OCI-LY3 (cell line): ENCODE results near the gene CNPY1.

Experiments used
- EZH2phosphoT487 ChIP-seq: fragments of 200-600 bp; shearing (Covaris generic); IDR thresholded peaks from 2 replicates; pipeline ENCODE4 v1.6.1; 2018; ENCODE audit warnings: antibody characterized with exemption, mixed run types, low read depth
- TF ChIP-seq, protein P1 (sequence below): fragments of 200-600, 300-600 bp; sonication (generic); IDR thresholded peaks from 2 replicates; pipeline ENCODE4 v1.5.1; 2014; ENCODE audit warnings: antibody characterized with exemption, low read length, low read depth

DNA sequence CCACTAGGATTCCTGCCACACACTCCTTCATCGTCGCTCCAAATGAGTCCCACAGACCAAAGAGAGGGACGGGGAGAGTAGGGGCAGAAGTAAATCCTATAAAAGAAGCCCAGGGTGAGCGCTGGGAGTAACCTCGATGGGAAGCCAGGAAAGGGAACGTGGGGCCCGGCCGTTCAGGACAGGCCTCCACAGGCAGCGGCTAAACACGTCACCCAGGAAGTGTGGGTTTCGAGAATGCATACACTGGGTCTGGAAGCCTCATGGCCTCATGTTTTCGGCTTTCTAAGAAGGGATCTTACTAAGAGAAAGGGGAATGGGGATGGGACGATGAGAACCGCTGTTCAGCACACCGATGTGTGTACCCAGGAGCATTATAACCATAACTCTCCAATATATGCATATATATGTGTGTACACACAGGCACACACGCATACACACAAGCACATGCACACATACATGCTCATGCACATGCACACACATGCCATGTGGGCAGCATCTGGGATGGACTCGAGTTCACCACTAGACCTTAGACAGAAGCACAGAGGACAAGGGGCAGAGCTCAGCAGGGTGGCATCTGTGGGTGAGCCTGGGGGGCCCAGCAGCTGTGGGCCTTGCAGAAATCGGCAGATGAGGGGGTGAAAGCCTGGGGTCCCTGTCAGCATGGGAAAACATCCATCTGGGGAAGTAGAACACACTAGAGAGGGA lies 14.8 kb upstream of the CNPY1 start:
- TF ChIP-seq, protein P1, sequence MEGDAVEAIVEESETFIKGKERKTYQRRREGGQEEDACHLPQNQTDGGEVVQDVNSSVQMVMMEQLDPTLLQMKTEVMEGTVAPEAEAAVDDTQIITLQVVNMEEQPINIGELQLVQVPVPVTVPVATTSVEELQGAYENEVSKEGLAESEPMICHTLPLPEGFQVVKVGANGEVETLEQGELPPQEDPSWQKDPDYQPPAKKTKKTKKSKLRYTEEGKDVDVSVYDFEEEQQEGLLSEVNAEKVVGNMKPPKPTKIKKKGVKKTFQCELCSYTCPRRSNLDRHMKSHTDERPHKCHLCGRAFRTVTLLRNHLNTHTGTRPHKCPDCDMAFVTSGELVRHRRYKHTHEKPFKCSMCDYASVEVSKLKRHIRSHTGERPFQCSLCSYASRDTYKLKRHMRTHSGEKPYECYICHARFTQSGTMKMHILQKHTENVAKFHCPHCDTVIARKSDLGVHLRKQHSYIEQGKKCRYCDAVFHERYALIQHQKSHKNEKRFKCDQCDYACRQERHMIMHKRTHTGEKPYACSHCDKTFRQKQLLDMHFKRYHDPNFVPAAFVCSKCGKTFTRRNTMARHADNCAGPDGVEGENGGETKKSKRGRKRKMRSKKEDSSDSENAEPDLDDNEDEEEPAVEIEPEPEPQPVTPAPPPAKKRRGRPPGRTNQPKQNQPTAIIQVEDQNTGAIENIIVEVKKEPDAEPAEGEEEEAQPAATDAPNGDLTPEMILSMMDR, result no peak
- no peak for TF ChIP-seq EZH2phosphoT487
